Activated naive CD4-positive, alpha-beta T cell treated with anti-CD3 and anti-CD28 coated beads, Interleukin-2, amount 10 ng/mL, durations not matched to agents 7 days and 5 days (primary cell): ENCODE measurements around the gene STX18.
"Not testable (repeated sequence)": the region's sequence is repeated elsewhere in the genome, so short reads cannot be mapped to it uniquely, and the experiment has no call there.

Experiments
- CTCF ChIA-PET: fragments of 350-600 bp; sonication (Branson Sonifier 250); formaldehyde crosslinking; loops from one replicate; lab custom pipeline; 2021; ENCODE audit warnings: antibody characterized with exemption; lab: Charles Lee
- DNase-seq: peaks from one replicate; pipeline ENCODE4 v3.0.0-alpha.2; 2020
- H3K27ac Mint-ChIP-seq: one replicate; pipeline ENCODE4 v1.8.0; 2021; ENCODE audit warnings: mild to moderate bottlenecking, moderate library complexity, mixed read lengths
- H3K27me3 Mint-ChIP-seq: one replicate; pipeline ENCODE4 v1.8.0; 2021; ENCODE audit warnings: mild to moderate bottlenecking, mixed read lengths
- H3K36me3 Mint-ChIP-seq: one replicate; pipeline ENCODE4 v1.8.0; 2021; ENCODE audit warnings: mixed read lengths
- H3K4me1 Mint-ChIP-seq: one replicate; pipeline ENCODE4 v1.8.0; 2021; ENCODE audit warnings: mixed read lengths
- H3K4me3 Mint-ChIP-seq: one replicate; pipeline ENCODE4 v1.8.0; 2021; ENCODE audit warnings: mild to moderate bottlenecking, moderate library complexity, mixed read lengths
- H3K9me3 Mint-ChIP-seq: one replicate; pipeline ENCODE4 v1.8.0; 2021; ENCODE audit warnings: mixed read lengths

Gene STX18

GRCh38 chr4:4512282-4512681 is 29.6 kb downstream of the STX18 start:
- H3K4me3 Mint-ChIP-seq: no peak overlapping the region
- no peaks in the 10 kb centered on the region for H3K27me3 Mint-ChIP-seq
- no peaks in the 10 kb centered on the region for H3K9me3 Mint-ChIP-seq
- no peak overlapping the region for H3K27ac Mint-ChIP-seq
- no peaks in the 10 kb centered on the region for H3K36me3 Mint-ChIP-seq
- CTCF ChIA-PET: interaction anchor here (0.7 to 1.8 kb wide), 2 partner anchors 9 to 1361 kb away, joined by 3 read pairs; no protein-coding TSS in a partner anchor
- no peak for DNase-seq
- H3K4me1 Mint-ChIP-seq: peaks cover 9% of the 10 kb centered on the region

GRCh38 chr4:4510641-4511040 is 31.2 kb downstream of the STX18 start:
- H3K9me3 Mint-ChIP-seq, H3K27ac Mint-ChIP-seq, H3K4me1 Mint-ChIP-seq, H3K36me3 Mint-ChIP-seq, CTCF ChIA-PET, DNase-seq, H3K27me3 Mint-ChIP-seq, H3K4me3 Mint-ChIP-seq: not testable (repeated sequence)

- CTCF ChIA-PET: no interaction called here
Observed at GRCh38 chr4:4509521-4509920, 32.3 kb downstream of the STX18 start.

GRCh38 chr4:4507923-4508322 is 33.9 kb downstream of the STX18 start:
- no peak for DNase-seq
- Mint-ChIP-seq H3K27me3 (no peaks in the 10 kb centered on the region), H3K4me3 (no peak overlapping the region), H3K27ac (no peak overlapping the region), H3K4me1 (peaks cover 3% of the 10 kb centered on the region), H3K36me3 (no peaks in the 10 kb centered on the region), H3K9me3 (no peaks in the 10 kb centered on the region)
- CTCF ChIA-PET: interaction anchor here (1.2 to 1.6 kb wide), 3 partner anchors 11 to 35 kb away, joined by 3 to 4 read pairs (median 4); no protein-coding TSS in a partner anchor

More at GRCh38 chr4:4509521-4509920, 32.3 kb downstream of the STX18 start:
- Mint-ChIP-seq H3K27me3 (no peaks in the 10 kb centered on the region), H3K4me1 (peaks cover 3% of the 10 kb centered on the region), H3K27ac (no peak overlapping the region), H3K9me3 (no peaks in the 10 kb centered on the region), H3K4me3 (no peak overlapping the region), H3K36me3 (no peaks in the 10 kb centered on the region)
- DNase-seq: no peak

- Mint-ChIP-seq H3K9me3 (no peaks in the 10 kb centered on the region), H3K27ac (no peak overlapping the region), H3K4me1 (peaks cover 8% of the 10 kb centered on the region), H3K36me3 (no peaks in the 10 kb centered on the region), H3K27me3 (no peaks in the 10 kb centered on the region), H3K4me3 (no peak overlapping the region)
- CTCF ChIA-PET: interaction anchor here (1.2 to 1.6 kb wide), 3 partner anchors 12 to 35 kb away, joined by 3 to 4 read pairs (median 4); no protein-coding TSS in a partner anchor
- DNase-seq: no peak
Observed at GRCh38 chr4:4507403-4507802, 34.4 kb downstream of the STX18 start.

GRCh38 chr4:4506961-4507360 is 34.9 kb downstream of the STX18 start:
- no peak overlapping the region for H3K27ac Mint-ChIP-seq
- H3K36me3 Mint-ChIP-seq: no peaks in the 10 kb centered on the region
- no peaks in the 10 kb centered on the region for H3K27me3 Mint-ChIP-seq
- no peaks in the 10 kb centered on the region for H3K9me3 Mint-ChIP-seq
- H3K4me3 Mint-ChIP-seq: no peak overlapping the region
- CTCF ChIA-PET: interaction anchor here (1.2 to 1.6 kb wide), 3 partner anchors 12 to 34 kb away, joined by 3 to 4 read pairs (median 4); no protein-coding TSS in a partner anchor
- DNase-seq: no peak
- peaks cover 8% of the 10 kb centered on the region for H3K4me1 Mint-ChIP-seq

- H3K4me1 Mint-ChIP-seq, DNase-seq, H3K4me3 Mint-ChIP-seq, H3K27ac Mint-ChIP-seq, H3K9me3 Mint-ChIP-seq, H3K27me3 Mint-ChIP-seq, H3K36me3 Mint-ChIP-seq: not testable (repeated sequence)
- CTCF ChIA-PET: interaction anchor here (0.6 to 1.4 kb wide), 4 partner anchors 19 to 1984 kb away, joined by 3 read pairs; no protein-coding TSS in a partner anchor
Observed at GRCh38 chr4:4505211-4505610, 36.6 kb downstream of the STX18 start.

- no peak overlapping the region for H3K27ac Mint-ChIP-seq
- CTCF ChIA-PET: interaction anchor here (1.0 to 1.4 kb wide), 3 partner anchors 18 to 71 kb away, joined by 3 read pairs; no protein-coding TSS in a partner anchor
Observed at GRCh38 chr4:4504783-4505182, 37.1 kb downstream of the STX18 start.

GRCh38 chr4:4502694-4503311 is 39.0 kb downstream of the STX18 start:
- H3K27me3 Mint-ChIP-seq: no peaks in the 10 kb centered on the region
- H3K27ac Mint-ChIP-seq: peak overlapping the region; percentile 74
- DNase-seq: peak; percentile 34
- no peaks in the 10 kb centered on the region for H3K9me3 Mint-ChIP-seq
- peak overlapping the region; percentile 51 for H3K4me3 Mint-ChIP-seq
- no peaks in the 10 kb centered on the region for H3K36me3 Mint-ChIP-seq
- peaks cover 8% of the 10 kb centered on the region for H3K4me1 Mint-ChIP-seq
- CTCF ChIA-PET: interaction anchor here (0.7 to 1.3 kb wide), 3 partner anchors 10 to 20 kb away, joined by 3 read pairs; no protein-coding TSS in a partner anchor

More at GRCh38 chr4:4504783-4505182, 37.1 kb downstream of the STX18 start:
- H3K9me3 Mint-ChIP-seq: no peaks in the 10 kb centered on the region
- no peak overlapping the region for H3K4me3 Mint-ChIP-seq
- no peaks in the 10 kb centered on the region for H3K36me3 Mint-ChIP-seq
- DNase-seq: no peak
- peaks cover 8% of the 10 kb centered on the region for H3K4me1 Mint-ChIP-seq
- H3K27me3 Mint-ChIP-seq: no peaks in the 10 kb centered on the region

GRCh38 chr4:4501679-4502078 is 40.2 kb downstream of the STX18 start:
- no peak overlapping the region for H3K27ac Mint-ChIP-seq
- H3K36me3 Mint-ChIP-seq: no peaks in the 10 kb centered on the region
- peaks cover 8% of the 10 kb centered on the region for H3K4me1 Mint-ChIP-seq
- no peaks in the 10 kb centered on the region for H3K27me3 Mint-ChIP-seq
- DNase-seq: no peak
- H3K9me3 Mint-ChIP-seq: no peaks in the 10 kb centered on the region
- CTCF ChIA-PET: no interaction called here
- no peak overlapping the region for H3K4me3 Mint-ChIP-seq

- no peaks in the 10 kb centered on the region for H3K9me3 Mint-ChIP-seq
- no peak for DNase-seq
- peaks cover 8% of the 10 kb centered on the region for H3K4me1 Mint-ChIP-seq
- no peak overlapping the region for H3K27ac Mint-ChIP-seq
- no peaks in the 10 kb centered on the region for H3K36me3 Mint-ChIP-seq
- H3K27me3 Mint-ChIP-seq: no peaks in the 10 kb centered on the region
- CTCF ChIA-PET: no interaction called here
- H3K4me3 Mint-ChIP-seq: no peak overlapping the region
Observed at GRCh38 chr4:4499438-4500123, 42.3 kb downstream of the STX18 start.

- H3K27me3 Mint-ChIP-seq: no peaks in the 10 kb centered on the region
- peaks cover 1% of the 10 kb centered on the region for H3K36me3 Mint-ChIP-seq
- H3K9me3 Mint-ChIP-seq: no peaks in the 10 kb centered on the region
- CTCF ChIA-PET: no interaction called here
- H3K4me3 Mint-ChIP-seq: no peak overlapping the region
- DNase-seq: no peak
- H3K4me1 Mint-ChIP-seq: peaks cover 6% of the 10 kb centered on the region
- no peak overlapping the region for H3K27ac Mint-ChIP-seq
Observed at GRCh38 chr4:4496592-4497372, 45.1 kb downstream of the STX18 start.

GRCh38 chr4:4494882-4495281 is 47.0 kb downstream of the STX18 start:
- Mint-ChIP-seq H3K27ac (no peak overlapping the region), H3K4me1 (peaks cover 6% of the 10 kb centered on the region), H3K4me3 (no peak overlapping the region), H3K27me3 (no peaks in the 10 kb centered on the region), H3K36me3 (peaks cover 1% of the 10 kb centered on the region), H3K9me3 (no peaks in the 10 kb centered on the region)
- CTCF ChIA-PET: no interaction called here
- no peak for DNase-seq
